H1 (cell line): Measurements from ENCODE around the gene BPIFB2. TPM values are rescaled to one million over a fixed set of nuclear protein-coding genes. Genes with fewer than 3 reads are reported as not detected.

Experiments
- CTCF ChIA-PET: fragments of 300-600 bp; sonication (Branson Sonifier 250); formaldehyde crosslinking; loops from one replicate; lab custom pipeline; 2021; ENCODE audit not compliant: partially characterized antibody; lab: Charles Lee
- POLR2A ChIA-PET: fragments of 300-600 bp; sonication (Branson Sonifier 250); formaldehyde crosslinking; loops from one replicate; lab custom pipeline; 2021; ENCODE audit warnings: inconsistent platforms; ENCODE audit not compliant: partially characterized antibody; lab: Charles Lee
- DNase-seq, 2 experiments: peaks; one replicate each; pipeline versions ENCODE4 v3.0.0 to v3.0.0-alpha.2; 2010 to 2022; ENCODE audit warnings: low spot score in 2 of 2, low read depth in 1 of 2, mixed read lengths in 1 of 2
- FAIRE-seq: peaks from 2 replicates; lab custom pipeline; 2011; peaks lifted over from hg19 to GRCh38; lab: Jason Lieb, UNC
- H2AFZ ChIP-seq: 2 replicates; pipeline ENCODE4 v1.8.1; 2012; ENCODE audit warnings: low read length, inconsistent platforms
- H2AK5ac ChIP-seq: 2 replicates; pipeline ENCODE4 v1.6.1; 2013; ENCODE audit warnings: low read depth, low read length
- H2BK120ac ChIP-seq: replicated peaks from 2 replicates; pipeline ENCODE3; 2013; ENCODE audit warnings: low read depth, low read length, inconsistent platforms
- H2BK12ac ChIP-seq: 2 replicates; pipeline ENCODE4 v1.6.1; 2013; ENCODE audit warnings: low read depth, low read length
- H2BK15ac ChIP-seq: 2 replicates; pipeline ENCODE4 v1.6.1; 2013; ENCODE audit warnings: low read length
- H2BK20ac ChIP-seq: 2 replicates; pipeline ENCODE4 v1.6.1; 2013; ENCODE audit warnings: low read length
- H2BK5ac ChIP-seq: 2 replicates; pipeline ENCODE4 v1.6.1; 2013; ENCODE audit warnings: low read depth, low read length
- H3K14ac ChIP-seq: 2 replicates; pipeline ENCODE4 v1.6.1; 2013; ENCODE audit warnings: inconsistent platforms; ENCODE audit not compliant: insufficient read length
- H3K18ac ChIP-seq: 2 replicates; pipeline ENCODE4 v1.6.1; 2013; ENCODE audit warnings: low read length; ENCODE audit errors: extremely low read depth
- H3K23ac ChIP-seq: 2 replicates; pipeline ENCODE4 v1.6.1; 2013; ENCODE audit warnings: inconsistent platforms; ENCODE audit not compliant: insufficient read length
- H3K23me2 ChIP-seq: 2 replicates; pipeline ENCODE4 v1.6.1; 2013; ENCODE audit warnings: low read depth, low read length
- H3K27ac ChIP-seq: 2 replicates; pipeline ENCODE4 v1.6.1; 2011; ENCODE audit warnings: low read depth, low read length, inconsistent platforms
- H3K27me3 ChIP-seq, 4 experiments: replicated peaks in 1 of 4; 1 replicate in 1 of 4; 2 replicates in 3 of 4; pipeline versions ENCODE4 v1.6.1 to v1.8.1; 2011 to 2013; ENCODE audit warnings: low read length in 3 of 4, mild to moderate bottlenecking in 3 of 4, inconsistent platforms in 2 of 4, mixed read lengths in 2 of 4, moderate library complexity in 1 of 4; ENCODE audit not compliant: control insufficient read depth in 3 of 4, insufficient read depth in 3 of 4; ENCODE audit errors: extremely low read depth in 1 of 4
- H3K36me3 ChIP-seq, 4 experiments: 2 replicates each; pipeline versions ENCODE4 v1.6.1 to v1.8.1; 2011 to 2013; ENCODE audit warnings: mild to moderate bottlenecking in 4 of 4, low read length in 3 of 4, moderate library complexity in 2 of 4, control low read depth in 1 of 4, inconsistent platforms in 1 of 4; ENCODE audit not compliant: insufficient read depth in 4 of 4, control insufficient read depth in 2 of 4
- H3K4ac ChIP-seq: replicated peaks from 2 replicates; pipeline ENCODE3; 2013; ENCODE audit warnings: low read length, low read depth, mixed read lengths, inconsistent platforms; ENCODE audit not compliant: insufficient read length
- H3K4me1 ChIP-seq, 4 experiments: replicated peaks in 1 of 4; 1 replicate in 1 of 4; 2 replicates in 3 of 4; pipeline versions ENCODE4 v1.6.1 to v1.8.1; 2011 to 2013; ENCODE audit warnings: low read length in 3 of 4, inconsistent platforms in 2 of 4, mixed read lengths in 1 of 4; ENCODE audit not compliant: insufficient read depth in 4 of 4, control insufficient read depth in 3 of 4
- H3K4me2 ChIP-seq, 2 experiments: 2 replicates each; pipeline versions ENCODE4 v1.6.1 to v1.8.1; 2011 to 2013; ENCODE audit warnings: low read depth in 2 of 2, low read length in 2 of 2, control low read depth in 1 of 2, inconsistent platforms in 1 of 2, mild to moderate bottlenecking in 1 of 2; ENCODE audit not compliant: insufficient read depth in 1 of 2
- H3K4me3 ChIP-seq, 4 experiments: fragments of 200-600, 300-600 bp in 1 of 4; sonication (generic), shearing (Covaris generic), sonication (Bioruptor Twin) in 1 of 4; 2 replicates each; pipeline versions ENCODE4 v1.5.1 to v1.8.1; 2011 to 2016; ENCODE audit warnings: low read length in 4 of 4, low read depth in 3 of 4, control low read depth in 2 of 4, inconsistent platforms in 2 of 4, mild to moderate bottlenecking in 2 of 4, mixed read lengths in 1 of 4, moderate library complexity in 1 of 4; ENCODE audit not compliant: insufficient read depth in 2 of 4; ENCODE audit errors: extremely low read depth in 1 of 4
- H3K56ac ChIP-seq: replicated peaks from 2 replicates; pipeline ENCODE3; 2013; ENCODE audit warnings: low read depth, mild to moderate bottlenecking, mixed read lengths, low read length, inconsistent platforms; ENCODE audit not compliant: insufficient read length
- H3K79me1 ChIP-seq: 2 replicates; pipeline ENCODE4 v1.6.1; 2013; ENCODE audit warnings: low read depth, low read length, control low read depth
- H3K79me2 ChIP-seq, 2 experiments: 2 replicates each; pipeline versions ENCODE4 v1.6.1 to v1.8.1; 2012 to 2013; ENCODE audit warnings: low read length in 2 of 2, mild to moderate bottlenecking in 2 of 2, inconsistent platforms in 1 of 2; ENCODE audit not compliant: insufficient read depth in 2 of 2, control insufficient read depth in 1 of 2
- H3K9ac ChIP-seq, 4 experiments: replicated peaks in 1 of 4; 1 replicate in 1 of 4; 2 replicates in 3 of 4; pipeline versions ENCODE4 v1.6.1 to v1.8.1; 2011 to 2013; ENCODE audit warnings: low read depth in 3 of 4, low read length in 3 of 4, control low read depth in 2 of 4, mild to moderate bottlenecking in 2 of 4, moderate library complexity in 2 of 4, inconsistent platforms in 1 of 4; ENCODE audit errors: extremely low read depth in 1 of 4
- H3K9me3 ChIP-seq, 2 experiments: 2 replicates each; pipeline versions ENCODE4 v1.6.1 to v1.8.1; 2012 to 2013; ENCODE audit warnings: mild to moderate bottlenecking in 2 of 2, moderate library complexity in 2 of 2, control low read depth in 1 of 2, inconsistent platforms in 1 of 2, low read depth in 1 of 2, low read length in 1 of 2, mixed read lengths in 1 of 2; ENCODE audit not compliant: insufficient read depth in 2 of 2
- H4K20me1 ChIP-seq, 2 experiments: replicated peaks in 1 of 2; 2 replicates each; pipeline versions ENCODE3 to v1.8.1; 2011 to 2013; ENCODE audit warnings: inconsistent platforms in 2 of 2, low read length in 2 of 2, mild to moderate bottlenecking in 1 of 2; ENCODE audit not compliant: insufficient read depth in 2 of 2, control insufficient read depth in 1 of 2
- H4K5ac ChIP-seq: 2 replicates; pipeline ENCODE4 v1.6.1; 2013; ENCODE audit warnings: low read length, low read depth, mixed read lengths, inconsistent platforms; ENCODE audit not compliant: insufficient read length
- H4K8ac ChIP-seq: 2 replicates; pipeline ENCODE4 v1.8.0; 2013; ENCODE audit warnings: mild to moderate bottlenecking, moderate library complexity, low read length, inconsistent platforms; ENCODE audit not compliant: insufficient read depth; ENCODE audit errors: extremely low read depth
- H4K91ac ChIP-seq: replicated peaks from 2 replicates; pipeline ENCODE3; 2013; ENCODE audit warnings: low read length, mixed read lengths, inconsistent platforms; ENCODE audit not compliant: insufficient read length
- KDM5A ChIP-seq: fragments of 200-600 bp; IDR thresholded peaks from 2 replicates; pipeline ENCODE4 v1.7.1; 2012; ENCODE audit warnings: mild to moderate bottlenecking, low read length, inconsistent platforms, mixed read lengths
- RAD21 ChIP-seq, 2 experiments: IDR thresholded peaks in 1 of 2; conservative IDR thresholded peaks in 1 of 2; 2 replicates each; pipeline ENCODE4 v1.6.1; 2011; ENCODE audit warnings: low read depth in 2 of 2, low read length in 2 of 2, improper control_type of control experiment in 1 of 2, inconsistent platforms in 1 of 2, mild to moderate bottlenecking in 1 of 2, moderate library complexity in 1 of 2
- WGBS, 2 experiments: shearing (Covaris generic) in 1 of 2; methylation state at CpG; one replicate each; pipeline versions ENCODE4 v1.1.6 to v1.1.7; 2013 to 2015; ENCODE audit warnings: low lambda C conversion rate in 2 of 2, mixed read lengths in 2 of 2, inconsistent platforms in 1 of 2, low coverage in 1 of 2, missing lambda C conversion rate in 1 of 2; ENCODE audit not compliant: insufficient replicate concordance in 2 of 2, insufficient coverage in 1 of 2, insufficient read length in 1 of 2; ENCODE audit errors: extremely low coverage in 1 of 2, missing lambda C conversion rate in 1 of 2; 5-methylcytosine and 5-hydroxymethylcytosine counted together
- polyA plus RNA-seq, 7 experiments: library from polyadenylated mRNA; depleted of rRNA in 3 of 7; stranded (reverse) in 5 of 7; unstranded in 2 of 7; fragments of >200 nt in 5 of 7; fragments of 200-250 nt in 2 of 7; gene quantifications; 1 replicate in 5 of 7; 2 replicates in 1 of 7; 4 replicates in 1 of 7; pipeline versions ENCODE4 v1.2.1 to v1.2.3, GENCODE V29; 2011 to 2013; ENCODE audit warnings: missing spikeins in 2 of 7, mixed read lengths in 2 of 7
- total RNA-seq: library from RNA; stranded (reverse); fragmentation: NEBNext Ultra II Directional; extraction: Animal tissue kit (Norgen Biotek cat#: 25700); gene quantifications from 2 replicates; pipeline ENCODE4 v1.2.1, GENCODE V29; 2021
- TF ChIP-seq, protein P1 (sequence below), 3 experiments: IDR thresholded peaks; 1 replicate in 2 of 3; 2 replicates in 1 of 3; pipeline versions ENCODE4 v1.5.1 to v1.6.1; 2011; ENCODE audit warnings: low read length in 3 of 3, mild to moderate bottlenecking in 3 of 3, inconsistent platforms in 2 of 3, low read depth in 1 of 3, moderate library complexity in 1 of 3; ENCODE audit not compliant: insufficient read depth in 1 of 3; ENCODE audit errors: control extremely low read depth in 1 of 3

BPIFB2 gene
- total and polyA plus RNA-seq, 2 of the 8 experiments (the other 6 are each of a cell fraction or from before 2014, with no cell fraction given), result not detected

GRCh38 chr20:33005132-33005566 lies 2.4 kb upstream of the BPIFB2 start:
- Histone ChIP-seq H4K20me1 (no peaks in the 10 kb centered on the region), H4K8ac (no peak overlapping the region), H3K4me1 (no peaks in the 10 kb centered on the region; a peak in 2 of 7 replicates), H3K79me2 (no peaks in the 10 kb centered on the region), H3K23me2 (no peaks in the 10 kb centered on the region), H3K18ac (no peak overlapping the region), H3K23ac (no peak overlapping the region), H3K4me3 (no peak overlapping the region), H3K79me1 (no peaks in the 10 kb centered on the region), H3K27me3 (no peaks in the 10 kb centered on the region), H3K27ac (no peak overlapping the region), H3K36me3 (no peaks in the 10 kb centered on the region), H2BK12ac (no peak overlapping the region), H4K5ac (no peak overlapping the region), H2AK5ac (no peak overlapping the region), H2AFZ (no peak overlapping the region), H4K91ac (no peak overlapping the region), H2BK20ac (no peak overlapping the region), H3K56ac (no peak overlapping the region), H2BK15ac (no peak overlapping the region), H3K9me3 (0 out of 4 replicates have a peak, but pooled peaks cover 0 to 2% of the 10 kb centered on the region in 2 experiments), H2BK120ac (no peak overlapping the region), H2BK5ac (no peak overlapping the region), H3K4me2 (no peak overlapping the region), H3K4ac (no peak overlapping the region), H3K9ac (no peak overlapping the region), H3K14ac (no peak overlapping the region)
- 68% methylated on average over 4 of the region's 4 CpGs; no CpG with 5 or more reads in 1 of the 2 experiments for WGBS, 2 experiments
- FAIRE-seq, result peak; percentile 78
- ChIA-PET CTCF (interaction anchor here (0.7 to 9.1 kb wide), 33 partner anchors 11 to 371 kb away, joined by 3 to 86 read pairs (median 5); no protein-coding TSS in a partner anchor), POLR2A (interaction anchor here (0.7 kb wide), 1 partner anchor 21 kb away, joined by 3 read pairs; no protein-coding TSS in a partner anchor)
- TF ChIP-seq, protein P1, sequence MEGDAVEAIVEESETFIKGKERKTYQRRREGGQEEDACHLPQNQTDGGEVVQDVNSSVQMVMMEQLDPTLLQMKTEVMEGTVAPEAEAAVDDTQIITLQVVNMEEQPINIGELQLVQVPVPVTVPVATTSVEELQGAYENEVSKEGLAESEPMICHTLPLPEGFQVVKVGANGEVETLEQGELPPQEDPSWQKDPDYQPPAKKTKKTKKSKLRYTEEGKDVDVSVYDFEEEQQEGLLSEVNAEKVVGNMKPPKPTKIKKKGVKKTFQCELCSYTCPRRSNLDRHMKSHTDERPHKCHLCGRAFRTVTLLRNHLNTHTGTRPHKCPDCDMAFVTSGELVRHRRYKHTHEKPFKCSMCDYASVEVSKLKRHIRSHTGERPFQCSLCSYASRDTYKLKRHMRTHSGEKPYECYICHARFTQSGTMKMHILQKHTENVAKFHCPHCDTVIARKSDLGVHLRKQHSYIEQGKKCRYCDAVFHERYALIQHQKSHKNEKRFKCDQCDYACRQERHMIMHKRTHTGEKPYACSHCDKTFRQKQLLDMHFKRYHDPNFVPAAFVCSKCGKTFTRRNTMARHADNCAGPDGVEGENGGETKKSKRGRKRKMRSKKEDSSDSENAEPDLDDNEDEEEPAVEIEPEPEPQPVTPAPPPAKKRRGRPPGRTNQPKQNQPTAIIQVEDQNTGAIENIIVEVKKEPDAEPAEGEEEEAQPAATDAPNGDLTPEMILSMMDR (IDR thresholded peaks at IDR 0.05; ENCODE audit: control extremely low read depth in 1 of 3, insufficient read depth in 1 of 3, low read depth in 1 of 3, low read length in 3 of 3), result peak in 2 of 3 experiments; percentile 63 to 71; a peak in 3 of 4 replicates
- TF ChIP-seq KDM5A (no peak), RAD21 (IDR thresholded peaks at IDR 0.05 in 1 of 2, conservative IDR thresholded peaks at IDR 0.05 in 1 of 2; ENCODE audit: low read depth in 2 of 2, low read length in 2 of 2) (peak; percentile 60 to 64)
- DNase-seq, result no peak
